Urinary bladder (tissue), 4 donors: ENCODE results near the gene NECTIN1. TPM values are rescaled to one million over a fixed set of nuclear protein-coding genes. Genes with fewer than 3 reads are reported as not detected.
A peak's percentile ranks its signal among the peaks of the same experiment; 100 is the strongest.

ENCODE experiments used
- DNase-seq: peaks from one replicate; pipeline ENCODE4 v3.0.0-alpha.2; 2015; ENCODE audit errors: extremely low spot score
- H3K27ac ChIP-seq: one replicate; pipeline ENCODE4 v1.5.1; 2013; ENCODE audit warnings: low read depth, mild to moderate bottlenecking, moderate library complexity
- H3K36me3 ChIP-seq: one replicate; pipeline ENCODE4 v1.6.1; 2013; ENCODE audit warnings: mild to moderate bottlenecking, moderate library complexity; ENCODE audit not compliant: insufficient read depth
- H3K4me1 ChIP-seq: one replicate; pipeline ENCODE4 v1.6.1; 2013; ENCODE audit warnings: mild to moderate bottlenecking, moderate library complexity; ENCODE audit not compliant: insufficient read depth
- H3K4me3 ChIP-seq: one replicate; pipeline ENCODE4 v1.5.1; 2013; ENCODE audit warnings: low read depth, low read length
- WGBS: extraction: QIAGEN DNeasy Blood & Tissue Kit; methylation state at CpG from one replicate; pipeline ENCODE4 v1.1.7; 2013; 5-methylcytosine and 5-hydroxymethylcytosine counted together
- polyA plus RNA-seq: library from polyadenylated mRNA; stranded (reverse); fragments of 200-250 nt; gene quantifications from one replicate; pipeline ENCODE4 v1.2.3, GENCODE V29; 2013
- total RNA-seq: library from RNA; depleted of rRNA; stranded (reverse); fragments of >200 nt; gene quantifications from one replicate; pipeline ENCODE4 v1.2.3, GENCODE V29; 2014
- donor health status: healthy with polysubstance abuse.
- donor health status: healthy.

Gene NECTIN1
- total and polyA plus RNA-seq, 2 donors: 17.6 to 18.1 TPM

- 84% methylated on average over 9 of the region's 9 CpGs for WGBS
- no peaks in the 10 kb centered on the region for H3K4me1 ChIP-seq
- no peak overlapping the region for H3K4me3 ChIP-seq
- H3K27ac ChIP-seq: no peak overlapping the region
- DNase-seq: no peak
- H3K36me3 ChIP-seq: no peaks in the 10 kb centered on the region
These were observed 20.6 kb downstream of the NECTIN1 start for GRCh38 chr11:119708384-119708783.

GRCh38 chr11:119706887-119707286 is 22.1 kb downstream of the NECTIN1 start:
- Histone ChIP-seq H3K4me3 (no peak overlapping the region), H3K36me3 (no peaks in the 10 kb centered on the region), H3K27ac (no peak overlapping the region), H3K4me1 (no peaks in the 10 kb centered on the region)
- DNase-seq: no peak
- 88% methylated on average over 2 of the region's 2 CpGs for WGBS

- DNase-seq: no peak
- Histone ChIP-seq H3K4me1 (no peaks in the 10 kb centered on the region), H3K4me3 (no peak overlapping the region), H3K27ac (no peak overlapping the region), H3K36me3 (no peaks in the 10 kb centered on the region)
- WGBS: 80% methylated on average over 7 of the region's 7 CpGs
These were observed 23.0 kb downstream of the NECTIN1 start for GRCh38 chr11:119706029-119706428.

GRCh38 chr11:119705362-119705761 is 23.6 kb downstream of the NECTIN1 start:
- no peaks in the 10 kb centered on the region for H3K36me3 ChIP-seq
- no peak overlapping the region for H3K4me3 ChIP-seq
- H3K27ac ChIP-seq: no peak overlapping the region
- WGBS: 93% methylated on average over 9 of the region's 9 CpGs
- no peak for DNase-seq
- H3K4me1 ChIP-seq: no peaks in the 10 kb centered on the region

GRCh38 chr11:119704849-119705248 is 24.2 kb downstream of the NECTIN1 start:
- DNase-seq: no peak
- Histone ChIP-seq H3K4me3 (no peak overlapping the region), H3K27ac (no peak overlapping the region), H3K4me1 (no peaks in the 10 kb centered on the region), H3K36me3 (no peaks in the 10 kb centered on the region)
- WGBS: 89% methylated on average over 2 of the region's 2 CpGs

- H3K4me1 ChIP-seq: no peaks in the 10 kb centered on the region
- H3K27ac ChIP-seq: peak overlapping the region; percentile 56
- no peaks in the 10 kb centered on the region for H3K36me3 ChIP-seq
- 75% methylated on average over 15 of the region's 15 CpGs for WGBS
- H3K4me3 ChIP-seq: no peak overlapping the region
- DNase-seq: no peak
These were observed 27.1 kb downstream of the NECTIN1 start for GRCh38 chr11:119701591-119702549.

GRCh38 chr11:119700536-119701346 is 28.3 kb downstream of the NECTIN1 start:
- 86% methylated on average over 13 of the region's 13 CpGs for WGBS

GRCh38 chr11:119700030-119700429 is 29.0 kb downstream of the NECTIN1 start:
- H3K4me3 ChIP-seq: no peak overlapping the region
- H3K27ac ChIP-seq: peak overlapping the region; percentile 74
- WGBS: 88% methylated on average over 7 of the region's 7 CpGs
- no peaks in the 10 kb centered on the region for H3K4me1 ChIP-seq
- no peak for DNase-seq
- no peaks in the 10 kb centered on the region for H3K36me3 ChIP-seq

More at GRCh38 chr11:119700536-119701346, 28.3 kb downstream of the NECTIN1 start:
- Histone ChIP-seq H3K27ac (peak overlapping the region; percentile 55), H3K4me3 (no peak overlapping the region), H3K4me1 (no peaks in the 10 kb centered on the region), H3K36me3 (no peaks in the 10 kb centered on the region)
- no peak for DNase-seq

GRCh38 chr11:119699227-119699626 is 29.8 kb downstream of the NECTIN1 start:
- no peak for DNase-seq
- Histone ChIP-seq H3K4me3 (no peak overlapping the region), H3K36me3 (no peaks in the 10 kb centered on the region), H3K4me1 (no peaks in the 10 kb centered on the region), H3K27ac (no peak overlapping the region)
- WGBS: 42% methylated on average over 13 of the region's 13 CpGs

- no peak overlapping the region for H3K4me3 ChIP-seq
- WGBS: 43% methylated on average over 2 of the region's 2 CpGs
- peak overlapping the region; percentile 53 for H3K27ac ChIP-seq
- no peaks in the 10 kb centered on the region for H3K4me1 ChIP-seq
- DNase-seq: no peak
- no peaks in the 10 kb centered on the region for H3K36me3 ChIP-seq
These were observed 31.1 kb downstream of the NECTIN1 start for GRCh38 chr11:119697882-119698281.

- 89% methylated on average over 3 of the region's 3 CpGs for WGBS
- Histone ChIP-seq H3K36me3 (no peaks in the 10 kb centered on the region), H3K4me3 (no peak overlapping the region), H3K4me1 (no peaks in the 10 kb centered on the region), H3K27ac (peak overlapping the region; percentile 53)
- no peak for DNase-seq
These were observed 31.6 kb downstream of the NECTIN1 start for GRCh38 chr11:119697445-119697844.

- WGBS: 85% methylated on average over 20 of the region's 20 CpGs
- Histone ChIP-seq H3K36me3 (no peaks in the 10 kb centered on the region), H3K27ac (peak overlapping the region; percentile 25), H3K4me1 (no peaks in the 10 kb centered on the region), H3K4me3 (no peak overlapping the region)
- peak; percentile 87 for DNase-seq
These were observed 32.4 kb downstream of the NECTIN1 start for GRCh38 chr11:119696378-119697222.

GRCh38 chr11:119694334-119694733 is 34.7 kb downstream of the NECTIN1 start:
- Histone ChIP-seq H3K27ac (peak overlapping the region; percentile 71), H3K36me3 (no peaks in the 10 kb centered on the region), H3K4me3 (no peak overlapping the region), H3K4me1 (no peaks in the 10 kb centered on the region)
- no peak for DNase-seq
- WGBS: 78% methylated on average over 3 of the region's 3 CpGs
